ENCODE data around the gene CREB3L4.
A peak's percentile ranks its signal among the peaks of the same experiment; 100 is the strongest.
"Not testable (repeated sequence)": the region's sequence is repeated elsewhere in the genome, so short reads cannot be mapped to it uniquely, and the experiment has no call there.

Gene CREB3L4

GRCh38 chr1:153961421-153961820 lies 6.3 kb upstream of the CREB3L4 start:
- DNase-seq: no peak

- no peak for DNase-seq
Observed at GRCh38 chr1:153962088-153963029, 5.3 kb upstream of the CREB3L4 start.

GRCh38 chr1:153963030-153963849 lies 4.5 kb upstream of the CREB3L4 start, which contains the start of gene SLC39A1:
Gene SLC39A1 (minus strand): TSS chr1:153963537. CDS start chr1:153962715, 822 bp downstream.
- peak; percentile 95 for DNase-seq

- no peak for DNase-seq
Observed at GRCh38 chr1:153963850-153964331, 3.8 kb upstream of the CREB3L4 start.

GRCh38 chr1:153968000-153968363 lies 280 bp downstream of the CREB3L4 start:
- no peak for DNase-seq

GRCh38 chr1:153968408-153968807 lies 706 bp downstream of the CREB3L4 start:
- no peak for DNase-seq

- DNase-seq: no peak
Observed at GRCh38 chr1:153968972-153969371, 1.3 kb downstream of the CREB3L4 start.

GRCh38 chr1:153970346-153970745 lies 2.6 kb downstream of the CREB3L4 start:
- no peak for DNase-seq

GRCh38 chr1:153973071-153973470 lies 5.4 kb downstream of the CREB3L4 start:
- no peak for DNase-seq

- no peak for DNase-seq
Observed at GRCh38 chr1:153973525-153973924, 5.8 kb downstream of the CREB3L4 start.

GRCh38 chr1:153976819-153977249 lies 9.1 kb downstream of the CREB3L4 start:
- DNase-seq: no peak

- DNase-seq: peak; percentile 87
Observed at GRCh38 chr1:153977250-153978240, 9.8 kb downstream of the CREB3L4 start, which contains the start of gene JTB. Gene JTB (minus strand): TSS chr1:153977674. CDS start chr1:153977252, 422 bp downstream.

GRCh38 chr1:153978274-153978909 lies 10.7 kb downstream of the CREB3L4 start:
- DNase-seq: no peak

GRCh38 chr1:153979091-153979490 lies 11.4 kb downstream of the CREB3L4 start:
- not testable (repeated sequence) for DNase-seq

- DNase-seq: not testable (repeated sequence)
Observed at GRCh38 chr1:153981735-153982134, 14.0 kb downstream of the CREB3L4 start.

- DNase-seq: no peak
Observed at GRCh38 chr1:153984123-153984894, 16.6 kb downstream of the CREB3L4 start.

GRCh38 chr1:153985341-153985912 lies 17.7 kb downstream of the CREB3L4 start:
- DNase-seq: no peak

- DNase-seq: no peak
Observed at GRCh38 chr1:153985941-153986761, 18.4 kb downstream of the CREB3L4 start, which contains the start of gene RAB13. Gene RAB13 (minus strand): TSS chr1:153986339. CDS start chr1:153986236, 103 bp downstream.

- DNase-seq: no peak
Observed at GRCh38 chr1:153987621-153988020, 19.9 kb downstream of the CREB3L4 start.
